IPS DF 6.9 (cell line): ENCODE results near the gene ENPP7.
"Not testable (repeated sequence)": the region's sequence is repeated elsewhere in the genome, so short reads cannot be mapped to it uniquely, and the experiment has no call there.

Experiments used
- DNase-seq: peaks from one replicate; pipeline ENCODE4 v3.0.0-alpha.2; 2013; ENCODE audit warnings: low read depth, low spot score
- H3K27ac ChIP-seq: one replicate; pipeline ENCODE4 v1.5.1; 2013; ENCODE audit warnings: low read length, control low read depth
- H3K27me3 ChIP-seq: 2 replicates; pipeline ENCODE4 v1.6.1; 2013; ENCODE audit warnings: mild to moderate bottlenecking, low read length; ENCODE audit not compliant: control insufficient read depth, insufficient read depth
- H3K36me3 ChIP-seq: 2 replicates; pipeline ENCODE4 v1.6.1; 2013; ENCODE audit warnings: low read length; ENCODE audit not compliant: control insufficient read depth, insufficient read depth
- H3K4me1 ChIP-seq: 2 replicates; pipeline ENCODE4 v1.6.1; 2013; ENCODE audit warnings: low read length; ENCODE audit not compliant: control insufficient read depth, insufficient read depth
- H3K4me3 ChIP-seq: 2 replicates; pipeline ENCODE4 v1.5.1; 2013; ENCODE audit warnings: mild to moderate bottlenecking, low read length
- H3K9me3 ChIP-seq: 2 replicates; pipeline ENCODE4 v1.6.1; 2013; ENCODE audit warnings: low read length, inconsistent platforms; ENCODE audit not compliant: control insufficient read depth, insufficient read depth
- WGBS: extraction: QIAGEN DNeasy Blood & Tissue Kit; methylation state at CpG from one replicate; pipeline ENCODE4 v1.1.7; 2013; ENCODE audit warnings: mixed read lengths, missing lambda C conversion rate; ENCODE audit not compliant: insufficient read length, insufficient coverage; 5-methylcytosine and 5-hydroxymethylcytosine counted together

The ENPP7 gene

GRCh38 chr17:79765708-79766107 lies 35.0 kb downstream of the ENPP7 start:
- H3K27ac ChIP-seq = no peak overlapping the region
- no peaks in the 10 kb centered on the region for H3K4me1 ChIP-seq
- no peaks in the 10 kb centered on the region for H3K27me3 ChIP-seq
- DNase-seq = no peak
- H3K4me3 ChIP-seq = no peak overlapping the region
- no CpG with 5 or more reads among the region's 3 CpGs for WGBS
- no peaks in the 10 kb centered on the region for H3K9me3 ChIP-seq
- H3K36me3 ChIP-seq = no peaks in the 10 kb centered on the region

- H3K36me3 ChIP-seq = no peaks in the 10 kb centered on the region
- no peaks in the 10 kb centered on the region for H3K27me3 ChIP-seq
- H3K4me1 ChIP-seq = no peaks in the 10 kb centered on the region
- H3K27ac ChIP-seq = no peak overlapping the region
- no peaks in the 10 kb centered on the region for H3K9me3 ChIP-seq
- no peak overlapping the region for H3K4me3 ChIP-seq
- WGBS = no CpG with 5 or more reads among the region's 28 CpGs
- DNase-seq = no peak
Observed at GRCh38 chr17:79769570-79770506, 39.1 kb downstream of the ENPP7 start.

- Histone ChIP-seq H3K36me3 (no peaks in the 10 kb centered on the region), H3K9me3 (no peaks in the 10 kb centered on the region), H3K4me1 (no peaks in the 10 kb centered on the region; the same call in 1 of the 2 replicates), H3K4me3 (no peak overlapping the region), H3K27me3 (no peaks in the 10 kb centered on the region), H3K27ac (no peak overlapping the region)
- no peak for DNase-seq
- WGBS = no CpG with 5 or more reads among the region's 6 CpGs
Observed at GRCh38 chr17:79771276-79771675, 40.5 kb downstream of the ENPP7 start.

GRCh38 chr17:79772726-79773125 lies 42.0 kb downstream of the ENPP7 start:
- WGBS = no CpG with 5 or more reads among the region's 9 CpGs
- H3K27me3 ChIP-seq, H3K36me3 ChIP-seq, H3K4me3 ChIP-seq, H3K4me1 ChIP-seq, DNase-seq, H3K27ac ChIP-seq, H3K9me3 ChIP-seq: not testable (repeated sequence)

- no CpG with 5 or more reads among the region's 8 CpGs for WGBS
- no peak overlapping the region for H3K27ac ChIP-seq
- H3K4me3 ChIP-seq = no peak overlapping the region
- DNase-seq = no peak
- no peaks in the 10 kb centered on the region for H3K9me3 ChIP-seq
- no peaks in the 10 kb centered on the region for H3K27me3 ChIP-seq
- peaks cover under 1% of the 10 kb centered on the region; the same call in 1 of the 2 replicates for H3K36me3 ChIP-seq
- peaks cover 1% of the 10 kb centered on the region; the same call in 1 of the 2 replicates for H3K4me1 ChIP-seq
Observed at GRCh38 chr17:79774561-79774975, 43.8 kb downstream of the ENPP7 start.

- Histone ChIP-seq H3K4me1 (peaks cover 1% of the 10 kb centered on the region; the same call in 1 of the 2 replicates), H3K27me3 (no peaks in the 10 kb centered on the region)
- WGBS = no CpG with 5 or more reads among the region's 6 CpGs
Observed at GRCh38 chr17:79775632-79776031, 44.9 kb downstream of the ENPP7 start.

GRCh38 chr17:79776376-79777119 lies 45.8 kb downstream of the ENPP7 start:
- no CpG with 5 or more reads among the region's 11 CpGs for WGBS
- H3K27me3 ChIP-seq = no peaks in the 10 kb centered on the region
- H3K36me3 ChIP-seq = peaks cover 12% of the 10 kb centered on the region
- H3K27ac ChIP-seq = no peak overlapping the region
- H3K4me1 ChIP-seq = peaks cover 1% of the 10 kb centered on the region; the same call in 1 of the 2 replicates
- H3K4me3 ChIP-seq = no peak overlapping the region
- DNase-seq = no peak
- H3K9me3 ChIP-seq = no peaks in the 10 kb centered on the region

More at GRCh38 chr17:79775632-79776031, 44.9 kb downstream of the ENPP7 start:
- no peaks in the 10 kb centered on the region for H3K9me3 ChIP-seq
- peaks cover 6% of the 10 kb centered on the region; the same call in 1 of the 2 replicates for H3K36me3 ChIP-seq
- DNase-seq = no peak
- no peak overlapping the region for H3K27ac ChIP-seq
- H3K4me3 ChIP-seq = no peak overlapping the region

GRCh38 chr17:79777120-79777893 lies 46.6 kb downstream of the ENPP7 start:
- no CpG with 5 or more reads among the region's 51 CpGs for WGBS
- Histone ChIP-seq H3K27ac (no peak overlapping the region), H3K4me3 (peak overlapping the region; percentile 28; the same call in 1 of the 2 replicates), H3K4me1 (peaks cover 1% of the 10 kb centered on the region; the same call in 1 of the 2 replicates), H3K9me3 (no peaks in the 10 kb centered on the region), H3K36me3 (peaks cover 20% of the 10 kb centered on the region), H3K27me3 (no peaks in the 10 kb centered on the region)
- DNase-seq = no peak

GRCh38 chr17:79777894-79778503 lies 47.3 kb downstream of the ENPP7 start, which contains the start of gene CBX2:
Gene CBX2 (plus strand): TSS chr17:79778148. CDS start chr17:79778236, 88 bp downstream.
- no peak for DNase-seq
- H3K4me1 ChIP-seq = peaks cover 1% of the 10 kb centered on the region; the same call in 1 of the 2 replicates
- peaks cover 26% of the 10 kb centered on the region for H3K36me3 ChIP-seq
- no peaks in the 10 kb centered on the region for H3K9me3 ChIP-seq
- no peak within 1 kb of the TSS for H3K27ac ChIP-seq
- no peaks in the 10 kb centered on the region for H3K27me3 ChIP-seq
- no CpG with 5 or more reads among the region's 96 CpGs for WGBS
- peak within 1 kb of the TSS; percentile 99 for H3K4me3 ChIP-seq
